ENCODE results near the gene PACSIN3.
"Not testable (repeated sequence)": the region's sequence is repeated elsewhere in the genome, so short reads cannot be mapped to it uniquely, and the experiment has no call there.

PACSIN3 gene

GRCh38 chr11:47186076-47186699 is at the start of gene PACSIN3:
Gene PACSIN3, minus strand, starts transcription at chr11:47186434. Its CDS starts 3,707 bp downstream, at chr11:47182727.
- DNase-seq, result no peak

DNA sequence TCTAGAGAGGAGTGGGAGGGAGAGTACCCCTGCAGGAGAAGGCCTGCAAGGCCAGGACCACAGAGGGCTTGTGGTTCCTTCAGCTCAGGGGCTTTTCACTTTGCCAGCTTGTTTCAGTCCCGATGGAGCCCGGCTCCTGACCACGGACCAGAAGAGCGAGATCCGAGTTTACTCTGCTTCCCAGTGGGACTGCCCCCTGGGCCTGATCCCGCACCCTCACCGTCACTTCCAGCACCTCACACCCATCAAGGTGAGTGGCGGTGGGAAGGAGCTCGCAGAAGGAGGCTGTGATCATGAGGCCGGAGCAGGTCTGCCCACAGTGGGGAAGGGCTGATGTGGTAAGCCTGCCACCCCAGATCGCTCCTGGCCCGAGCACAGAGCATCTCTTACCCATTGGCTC is 48.9 kb upstream of the PACSIN3 start:
- no peak for DNase-seq

DNA sequence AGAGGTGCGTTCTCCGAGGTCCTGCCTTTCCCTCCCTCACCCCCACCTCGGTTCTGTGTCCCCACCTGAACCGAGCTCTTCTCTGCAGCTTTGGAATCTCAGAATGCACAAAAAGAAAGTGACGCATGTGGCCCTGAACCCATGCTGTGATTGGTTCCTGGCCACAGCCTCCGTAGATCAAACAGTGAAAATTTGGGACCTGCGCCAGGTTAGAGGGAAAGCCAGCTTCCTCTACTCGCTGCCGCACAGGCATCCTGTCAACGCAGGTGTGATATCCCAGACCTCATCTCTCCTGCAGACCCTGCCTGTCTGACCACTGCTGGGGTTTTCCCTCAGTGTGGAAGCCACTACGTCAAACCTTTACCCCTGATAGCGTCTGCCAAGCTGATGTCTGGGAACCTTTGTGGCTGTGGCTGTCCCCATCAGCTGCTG is 48.5 kb upstream of the PACSIN3 start:
- peak; percentile 57 for DNase-seq

- peak; percentile 7 for DNase-seq
These were observed 47.9 kb upstream of the PACSIN3 start for GRCh38 chr11:47233989-47234668.

- no peak for DNase-seq
These were observed 46.8 kb upstream of the PACSIN3 start for GRCh38 chr11:47233051-47233450.

GRCh38 chr11:47229161-47229560 is 42.9 kb upstream of the PACSIN3 start:
- DNase-seq, result no peak

- no peak for DNase-seq
These were observed 39.5 kb upstream of the PACSIN3 start for GRCh38 chr11:47225552-47226400.

- DNase-seq, result no peak
These were observed 36.5 kb upstream of the PACSIN3 start for GRCh38 chr11:47222696-47223095.

DNA sequence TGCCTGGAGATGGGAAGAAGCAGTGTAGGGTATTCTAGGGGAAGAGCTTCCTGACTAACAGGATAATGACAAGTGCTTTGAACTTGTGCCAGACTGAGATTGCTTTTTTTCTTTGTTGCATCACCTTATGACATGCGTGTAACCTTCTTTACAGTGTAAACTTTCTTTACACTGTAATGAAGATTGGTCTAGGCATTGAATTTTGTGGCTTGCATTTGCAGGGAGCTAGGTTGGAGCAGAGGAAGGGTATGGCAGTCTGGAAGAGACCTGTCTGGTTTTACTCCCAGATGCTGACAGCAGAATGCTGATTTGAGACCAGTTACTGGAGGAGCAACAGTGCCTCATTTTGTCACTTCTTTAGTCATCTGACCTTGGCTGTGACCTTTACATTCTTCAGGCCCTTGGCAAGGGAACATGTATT is 34.2 kb upstream of the PACSIN3 start:
- no peak for DNase-seq

GRCh38 chr11:47216121-47216798 is 30.0 kb upstream of the PACSIN3 start:
- DNase-seq, result no peak

DNA sequence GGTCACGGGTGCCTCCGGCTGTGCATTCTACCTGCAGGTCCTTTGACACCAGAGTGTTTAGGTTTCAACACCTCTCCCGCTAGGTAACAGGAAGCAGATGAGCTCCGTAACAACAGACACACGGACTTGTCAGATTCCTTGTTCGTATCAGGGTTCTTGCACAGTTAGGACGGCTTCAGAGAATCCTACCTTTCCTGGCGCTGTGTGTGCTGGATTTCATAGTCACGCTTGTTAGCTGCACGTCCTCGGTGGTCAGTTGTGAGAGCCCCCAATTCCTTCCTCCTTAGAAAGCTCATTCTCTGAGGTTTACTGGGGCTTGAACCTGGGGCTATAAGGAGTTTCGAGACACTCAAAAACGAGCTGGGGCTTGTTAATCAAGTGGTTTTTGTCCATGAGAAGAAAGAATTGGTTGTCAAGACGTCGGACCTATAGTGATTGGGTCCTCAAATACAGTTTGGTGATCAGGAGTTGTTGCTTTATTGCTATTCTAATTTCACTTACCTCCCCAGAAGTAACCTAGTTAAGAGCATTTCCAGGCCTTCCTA is 29.2 kb upstream of the PACSIN3 start:
- no peak for DNase-seq

DNA sequence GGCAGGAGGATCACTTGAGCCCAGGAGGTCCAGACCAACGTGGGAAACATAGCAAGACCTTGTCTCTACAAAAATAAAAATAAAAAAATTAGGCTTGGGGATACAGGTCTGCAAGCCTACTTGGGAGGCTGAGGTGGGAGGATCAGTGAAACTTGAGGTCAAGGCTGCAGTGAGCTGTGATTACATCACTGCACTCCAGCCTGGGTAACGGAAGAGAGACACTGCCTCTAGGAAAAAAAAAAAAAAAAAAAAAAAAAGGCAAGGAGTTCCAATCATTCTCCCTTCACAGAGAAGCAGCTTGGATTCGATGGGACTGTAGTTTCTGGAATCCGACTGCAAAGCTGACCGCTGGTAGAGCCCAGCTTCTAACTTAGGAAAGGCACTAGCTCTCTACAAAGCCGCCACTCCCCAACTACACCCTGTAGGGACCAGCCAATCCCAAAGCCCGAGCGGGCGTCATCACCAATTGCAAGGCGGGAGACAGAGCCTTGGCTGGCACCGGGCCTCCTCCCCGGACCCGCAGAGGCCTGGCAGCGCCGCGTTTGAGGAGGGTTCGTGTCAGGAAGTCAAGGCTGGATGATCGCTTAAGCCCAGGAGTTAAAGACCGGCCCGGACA is 27.8 kb upstream of the PACSIN3 start:
- peak; percentile 90 for DNase-seq

DNA sequence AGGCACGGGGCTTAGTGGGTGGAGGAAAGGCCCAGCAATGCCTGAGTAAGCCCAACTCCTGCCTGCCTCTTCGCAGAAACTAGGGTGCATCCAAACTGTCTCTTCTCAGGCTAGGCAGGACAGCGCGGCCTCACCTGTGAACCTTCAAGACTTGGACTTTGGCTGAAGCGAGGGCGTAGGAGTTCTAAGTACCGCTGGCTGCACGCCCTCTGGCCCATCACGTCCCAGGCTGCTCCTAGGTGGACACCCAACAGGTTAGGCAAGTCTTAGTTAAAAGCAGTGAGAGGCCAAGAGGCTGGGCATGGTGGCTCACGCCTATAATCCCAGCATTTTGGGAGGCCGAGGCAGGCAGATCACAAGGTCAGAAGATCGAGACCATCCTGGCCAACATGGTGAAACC is 26.7 kb upstream of the PACSIN3 start:
- DNase-seq, result no peak

DNA sequence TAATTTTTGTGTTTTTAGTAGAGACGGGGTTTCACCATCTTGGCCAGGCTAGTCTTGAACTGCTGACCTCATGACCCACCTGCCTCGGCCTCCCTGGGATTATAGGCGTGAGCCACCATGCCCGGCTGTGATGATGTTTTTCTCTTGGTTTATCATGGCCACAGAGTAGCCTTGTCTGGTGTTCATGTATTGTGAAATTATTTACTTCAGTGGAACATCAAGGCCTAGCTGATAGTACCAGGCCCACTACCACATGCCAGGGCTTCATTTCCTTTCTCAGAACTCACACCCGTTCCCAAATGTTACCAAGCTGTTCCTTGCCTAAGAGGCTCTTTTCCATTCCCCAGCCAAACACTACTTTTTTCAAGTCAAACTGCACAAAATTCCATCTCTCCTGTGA is 22.4 kb upstream of the PACSIN3 start:
- DNase-seq, result no peak

- DNase-seq, result not testable (repeated sequence)
These were observed 21.8 kb upstream of the PACSIN3 start for GRCh38 chr11:47208008-47208552.

DNA sequence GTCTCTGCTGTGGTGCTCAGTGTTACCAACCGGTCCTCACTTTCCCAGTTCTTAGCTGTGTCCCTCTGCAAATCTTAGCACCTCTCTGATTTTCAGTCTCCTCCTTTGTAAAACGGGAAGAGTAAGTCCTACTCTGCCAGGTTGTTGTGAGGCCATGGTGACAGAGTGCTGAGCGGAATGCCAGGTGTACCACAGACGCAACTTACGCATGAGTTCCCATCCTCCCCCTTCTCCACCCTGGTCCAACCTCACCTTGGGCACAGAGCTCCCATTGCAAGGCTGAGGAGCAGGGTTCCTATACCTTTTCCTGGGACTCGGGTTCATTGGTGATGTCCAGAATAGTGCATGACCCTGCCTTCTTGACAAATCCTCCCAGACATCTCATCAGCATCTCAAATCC is 21.2 kb upstream of the PACSIN3 start:
- DNase-seq, result no peak

DNA sequence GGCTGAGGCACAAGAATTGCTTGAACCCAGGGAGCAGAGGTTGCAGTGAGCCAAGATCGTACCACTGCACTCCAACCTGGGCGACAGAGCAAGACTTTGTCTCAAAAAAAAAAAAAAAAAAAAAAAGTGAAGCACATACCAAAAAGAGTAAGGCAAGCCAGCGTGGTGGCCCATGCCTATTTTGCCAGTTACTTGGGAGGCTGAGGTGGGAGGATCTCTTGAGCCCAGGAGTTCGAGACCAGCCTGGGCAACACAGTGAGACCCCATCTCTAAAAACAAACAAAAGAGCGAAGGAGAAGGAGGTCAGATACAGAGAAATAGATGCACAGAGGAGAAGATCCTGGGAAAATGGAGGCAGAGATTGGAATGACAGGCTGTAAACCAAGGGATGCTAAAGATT is 20.3 kb upstream of the PACSIN3 start:
- not testable (repeated sequence) for DNase-seq

GRCh38 chr11:47204637-47204989 is 18.4 kb upstream of the PACSIN3 start:
- no peak for DNase-seq

GRCh38 chr11:47202576-47202975 is 16.3 kb upstream of the PACSIN3 start:
- DNase-seq, result no peak

GRCh38 chr11:47201015-47201414 is 14.8 kb upstream of the PACSIN3 start:
- no peak for DNase-seq

DNA sequence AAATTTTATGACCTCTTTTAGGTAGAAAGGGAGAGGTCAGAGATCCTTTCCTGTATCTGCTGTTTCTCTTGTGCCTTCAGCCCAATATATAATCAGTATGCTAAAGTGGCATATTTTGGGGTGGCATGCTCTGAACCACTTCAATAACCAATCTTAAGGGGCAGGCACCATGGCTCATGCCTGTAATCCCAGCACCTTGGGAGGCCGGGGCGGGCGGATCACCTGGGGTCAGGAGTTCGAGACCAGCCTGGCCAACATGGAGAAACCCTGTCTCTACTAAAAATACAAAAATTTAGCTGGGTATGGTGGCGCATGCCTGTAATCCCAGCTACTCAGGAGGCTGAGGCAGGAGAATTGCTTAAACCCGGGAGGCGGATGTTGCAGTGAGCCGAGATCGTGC is 11.9 kb upstream of the PACSIN3 start:
- DNase-seq, result not testable (repeated sequence)

GRCh38 chr11:47192111-47192510 is 5.9 kb upstream of the PACSIN3 start:
- DNase-seq, result no peak
